Cardiac septum (tissue), 1 donor: Measurements from ENCODE around the gene ACAP3. TPM values are rescaled to one million over a fixed set of nuclear protein-coding genes. Genes with fewer than 3 reads are reported as not detected.
"Not testable (repeated sequence)": the region's sequence is repeated elsewhere in the genome, so short reads cannot be mapped to it uniquely, and the experiment has no call there.

Experiments
- DNase-seq: peaks from one replicate; pipeline ENCODE4 v3.0.0-alpha.2; 2020; ENCODE audit warnings: low spot score
- intact Hi-C: fragments of 100-400 bp; cut with DNase I; formaldehyde crosslinking; loops from one replicate; pipeline ENCODE4 v1.14.0; 2022
- total RNA-seq: library from RNA; stranded (reverse); fragmentation: NEBNext Ultra II Directional; extraction: Animal tissue kit (Norgen Biotek cat#: 25700); gene quantifications from one replicate; pipeline ENCODE4 v1.2.1, GENCODE V29; 2021
- donor health status: DM: no; HTN: no; CAD: no.

Gene ACAP3
- total RNA-seq, 1 donor from 2014 or later: 60.8 TPM

- no peak for DNase-seq
- intact Hi-C loops: no loop called here
Observed at GRCh38 chr1:1318777-1319645, 11.3 kb upstream of the ACAP3 start.

- intact Hi-C loops: no loop called here
- DNase-seq: no peak
Observed at GRCh38 chr1:1318131-1318652, 10.5 kb upstream of the ACAP3 start.

GRCh38 chr1:1317420-1317819, 9.7 kb upstream of the ACAP3 start:
- intact Hi-C loops: no loop called here
- no peak for DNase-seq

GRCh38 chr1:1316199-1316598, 8.5 kb upstream of the ACAP3 start:
- intact Hi-C loops, DNase-seq: not testable (repeated sequence)

GRCh38 chr1:1315435-1315954, 7.8 kb upstream of the ACAP3 start:
- intact Hi-C loops: no loop called here
- no peak for DNase-seq

- intact Hi-C loops: no loop called here
- DNase-seq: no peak
Observed at GRCh38 chr1:1314678-1315335, 7.1 kb upstream of the ACAP3 start.

GRCh38 chr1:1314237-1314586, 6.5 kb upstream of the ACAP3 start:
- intact Hi-C loops: no loop called here
- no peak for DNase-seq

- no peak for DNase-seq
- intact Hi-C loops: no loop called here
Observed at GRCh38 chr1:1313500-1314236, 5.9 kb upstream of the ACAP3 start.

- no peak for DNase-seq
- intact Hi-C loops: no loop called here
Observed at GRCh38 chr1:1312450-1313314, 5.0 kb upstream of the ACAP3 start.

GRCh38 chr1:1311107-1312104, 3.7 kb upstream of the ACAP3 start:
- intact Hi-C loops: no loop called here
- no peak for DNase-seq

- DNase-seq: no peak
- intact Hi-C loops: no loop called here
Observed at GRCh38 chr1:1310476-1311053, 2.8 kb upstream of the ACAP3 start.

- DNase-seq: no peak
- intact Hi-C loops: no loop called here
Observed at GRCh38 chr1:1310109-1310385, 2.3 kb upstream of the ACAP3 start.

- intact Hi-C loops: loop anchor here (2.0 kb wide), 1 partner anchor 39 kb away; the partner anchor contains the start of gene DVL1
- no peak for DNase-seq
Observed at GRCh38 chr1:1309251-1310108, 1.8 kb upstream of the ACAP3 start.

- intact Hi-C loops: loop anchor here (2.0 kb wide), 1 partner anchor 40 kb away; the partner anchor contains the start of gene DVL1
- no peak for DNase-seq
Observed at GRCh38 chr1:1308756-1309250, 1.1 kb upstream of the ACAP3 start.

- DNase-seq: no peak
- intact Hi-C loops: no loop called here
Observed at GRCh38 chr1:1307261-1307922, 338 bp downstream of the ACAP3 start.

GRCh38 chr1:1306661-1307260, 969 bp downstream of the ACAP3 start:
- intact Hi-C loops: no loop called here
- no peak for DNase-seq
